CD4-positive, CD25-positive, alpha-beta regulatory T cell (primary cell): ENCODE data around the gene DUSP9. TPM values are rescaled to one million over a fixed set of nuclear protein-coding genes. Genes with fewer than 3 reads are reported as not detected.

Experiments
- ATAC-seq, 2 donors: fragments of 150-1000 bp; cut with Tn5 transposase; one replicate each; pipeline ENCODE4 v1.10.0; 2021; ENCODE audit warnings: low read depth in 2 of 2, moderate number of reproducible peaks in 2 of 2, moderate library complexity in 1 of 2
- DNase-seq, 3 donors: peaks; one replicate each; pipeline versions ENCODE4 v3.0.0 to v3.0.0-alpha.2; 2012 to 2022; ENCODE audit warnings: mixed read lengths in 1 of 3
- H3K27ac ChIP-seq: one replicate; pipeline ENCODE4 v1.7.0; 2013; ENCODE audit warnings: mild to moderate bottlenecking, low read length; ENCODE audit not compliant: insufficient read depth, poor library complexity, severe bottlenecking
- H3K27me3 ChIP-seq: one replicate; pipeline ENCODE4 v1.7.0; 2013; ENCODE audit warnings: low read length; ENCODE audit not compliant: control insufficient read depth, insufficient read depth
- H3K36me3 ChIP-seq: one replicate; pipeline ENCODE4 v1.7.0; 2013; ENCODE audit warnings: mild to moderate bottlenecking, low read length, moderate library complexity; ENCODE audit not compliant: control insufficient read depth, insufficient read depth
- H3K4me1 ChIP-seq: 2 replicates; pipeline ENCODE4 v1.7.0; 2013; ENCODE audit warnings: mild to moderate bottlenecking, low read length; ENCODE audit not compliant: insufficient read depth, control insufficient read depth, poor library complexity, severe bottlenecking
- H3K4me3 ChIP-seq: one replicate; pipeline ENCODE4 v1.7.0; 2013; ENCODE audit warnings: low read depth, mild to moderate bottlenecking, low read length, moderate library complexity
- H3K9me3 ChIP-seq, 2 experiments: 1 replicate in 1 of 2; 2 replicates in 1 of 2; pipeline ENCODE4 v1.7.0; 2013; ENCODE audit warnings: low read length in 2 of 2, mild to moderate bottlenecking in 1 of 2, moderate library complexity in 1 of 2; ENCODE audit not compliant: control insufficient read depth in 2 of 2
- H3K27ac Mint-ChIP-seq, 3 donors: one replicate each; pipeline ENCODE4 v1.8.0; 2020 to 2022; ENCODE audit warnings: mild to moderate bottlenecking in 3 of 3, mixed read lengths in 3 of 3, moderate library complexity in 2 of 3
- H3K27me3 Mint-ChIP-seq: one replicate; pipeline ENCODE4 v1.8.0; 2022; ENCODE audit warnings: mild to moderate bottlenecking, mixed read lengths
- H3K36me3 Mint-ChIP-seq: one replicate; pipeline ENCODE4 v1.8.0; 2020; ENCODE audit warnings: mixed read lengths
- H3K4me1 Mint-ChIP-seq, 4 donors: one replicate each; pipeline ENCODE4 v1.8.0; 2020 to 2022; ENCODE audit warnings: mixed read lengths in 4 of 4, mild to moderate bottlenecking in 1 of 4
- H3K4me3 Mint-ChIP-seq, 4 donors: one replicate each; pipeline ENCODE4 v1.8.0; 2020 to 2022; ENCODE audit warnings: mild to moderate bottlenecking in 4 of 4, mixed read lengths in 4 of 4, moderate library complexity in 3 of 4
- H3K9me3 Mint-ChIP-seq, 7 donors: one replicate each; pipeline ENCODE4 v1.8.0; 2020 to 2022; ENCODE audit warnings: mixed read lengths in 7 of 7, mild to moderate bottlenecking in 3 of 7, moderate library complexity in 2 of 7
- polyA plus RNA-seq, 4 donors: library from polyadenylated mRNA; unstranded; fragments of 300-500 nt; fragmentation: Illumina TruSeq; gene quantifications; one replicate each; pipeline ENCODE4 v1.2.3, GENCODE V29; 2021
- total RNA-seq: library from RNA; stranded (reverse); gene quantifications from one replicate; pipeline ENCODE4 v1.2.3, GENCODE V29; 2022

The DUSP9 gene
- total and polyA plus RNA-seq, 5 donors from 2014 or later, result not detected

DNA sequence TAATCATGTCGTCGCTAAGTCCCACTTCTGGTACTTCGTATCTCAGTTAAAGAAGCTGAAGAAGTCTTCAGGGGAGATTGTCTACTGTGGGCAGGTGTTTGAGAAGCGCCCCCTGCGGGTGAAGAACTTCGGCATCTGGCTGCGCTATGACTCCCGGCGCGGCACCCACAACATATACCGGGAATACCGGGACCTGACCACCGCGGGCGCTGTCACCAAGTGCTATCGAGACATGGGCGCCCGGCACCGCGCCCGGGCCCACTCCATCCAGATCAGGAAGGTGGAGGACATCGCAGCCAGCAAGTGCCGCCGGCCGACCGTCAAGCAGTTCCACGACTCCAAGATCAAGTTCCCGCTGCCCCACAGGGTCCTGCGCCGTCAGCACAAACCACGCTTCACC is 15.3 kb downstream of the DUSP9 start:
- Mint-ChIP-seq H3K9me3 (peaks cover 0 to 6% (median 0%) of the 10 kb centered on the region in 7 donors), H3K27me3 (peaks cover 32% of the 10 kb centered on the region), H3K4me3 (peak overlapping the region in 2 of 4 donors; percentile 41 to 62), H3K36me3 (no peaks in the 10 kb centered on the region), H3K27ac (no peak overlapping the region), H3K4me1 (peaks cover 0 to 5% (median 0%) of the 10 kb centered on the region in 4 donors)
- Histone ChIP-seq H3K27ac (no peak overlapping the region), H3K36me3 (no peaks in the 10 kb centered on the region), H3K4me1 (no peaks in the 10 kb centered on the region), H3K4me3 (no peak overlapping the region), H3K9me3 (no peaks in the 10 kb centered on the region), H3K27me3 (no peaks in the 10 kb centered on the region)
- DNase-seq (peak; percentile 30 to 57 (median 53)), ATAC-seq (no peak)

- ATAC-seq, result no peak
- no peaks in the 10 kb centered on the region for H3K36me3 Mint-ChIP-seq
- H3K27ac Mint-ChIP-seq, result no peak overlapping the region
Observed at GRCh38 chrX:153665726-153666306, 18.8 kb downstream of the DUSP9 start.

GRCh38 chrX:153667281-153667955 is 20.4 kb downstream of the DUSP9 start:
- ATAC-seq (no peak), DNase-seq (no peak)
- Histone ChIP-seq H3K4me1 (no peaks in the 10 kb centered on the region), H3K27me3 (no peaks in the 10 kb centered on the region), H3K27ac (no peak overlapping the region), H3K36me3 (no peaks in the 10 kb centered on the region), H3K9me3 (no peaks in the 10 kb centered on the region), H3K4me3 (no peak overlapping the region)
- peaks cover 0 to 2% (median 0%) of the 10 kb centered on the region in 7 donors for H3K9me3 Mint-ChIP-seq
- peaks cover 16% of the 10 kb centered on the region for H3K27me3 Mint-ChIP-seq
- peak overlapping the region in 1 of 3 donors; percentile 5 for H3K27ac Mint-ChIP-seq
- peaks cover 0 to 8% (median 6%) of the 10 kb centered on the region in 4 donors for H3K4me1 Mint-ChIP-seq
- no peaks in the 10 kb centered on the region for H3K36me3 Mint-ChIP-seq
- peak overlapping the region in 3 of 4 donors; percentile 48 to 91 (median 65) for H3K4me3 Mint-ChIP-seq

More at GRCh38 chrX:153665726-153666306, 18.8 kb downstream of the DUSP9 start:
- Histone ChIP-seq H3K4me3 (no peak overlapping the region), H3K36me3 (no peaks in the 10 kb centered on the region), H3K9me3 (no peaks in the 10 kb centered on the region), H3K27me3 (no peaks in the 10 kb centered on the region), H3K4me1 (no peaks in the 10 kb centered on the region), H3K27ac (no peak overlapping the region)
- Mint-ChIP-seq H3K4me3 (no peak overlapping the region), H3K27me3 (peaks cover 27% of the 10 kb centered on the region), H3K4me1 (peaks cover 0 to 11% (median 6%) of the 10 kb centered on the region in 4 donors), H3K9me3 (peaks cover 0 to 3% (median 0%) of the 10 kb centered on the region in 7 donors)
- DNase-seq, result no peak

- DNase-seq, result peak; percentile 58 to 72 (median 71)
- H3K9me3 ChIP-seq, result no peaks in the 10 kb centered on the region
Observed at GRCh38 chrX:153667956-153668396, 21.0 kb downstream of the DUSP9 start.

GRCh38 chrX:153668423-153669173 is 21.6 kb downstream of the DUSP9 start:
- H3K27ac Mint-ChIP-seq, result peak overlapping the region in 1 of 3 donors; percentile 5
- H3K4me3 Mint-ChIP-seq, result no peak overlapping the region

More at GRCh38 chrX:153667956-153668396, 21.0 kb downstream of the DUSP9 start:
- Histone ChIP-seq H3K27me3 (no peaks in the 10 kb centered on the region), H3K27ac (no peak overlapping the region), H3K36me3 (no peaks in the 10 kb centered on the region), H3K4me3 (no peak overlapping the region), H3K4me1 (no peaks in the 10 kb centered on the region)
- Mint-ChIP-seq H3K27me3 (peaks cover 12% of the 10 kb centered on the region), H3K4me1 (peaks cover 0 to 8% (median 6%) of the 10 kb centered on the region in 4 donors), H3K27ac (peak overlapping the region in 1 of 3 donors; percentile 5), H3K4me3 (peak overlapping the region in 3 of 4 donors; percentile 48 to 91 (median 65)), H3K36me3 (no peaks in the 10 kb centered on the region), H3K9me3 (peaks cover 0 to 1% (median 0%) of the 10 kb centered on the region in 7 donors)
- ATAC-seq, result peak; percentile 87 to 91

GRCh38 chrX:153669174-153669890 is 22.3 kb downstream of the DUSP9 start:
- Mint-ChIP-seq H3K4me3 (no peak overlapping the region), H3K4me1 (peaks cover 0 to 9% (median 6%) of the 10 kb centered on the region in 4 donors), H3K36me3 (no peaks in the 10 kb centered on the region), H3K9me3 (peaks cover 0 to 1% (median 0%) of the 10 kb centered on the region in 7 donors), H3K27ac (peak overlapping the region in 1 of 3 donors; percentile 52), H3K27me3 (peaks cover 15% of the 10 kb centered on the region)
- H3K4me3 ChIP-seq, result no peak overlapping the region
- H3K9me3 ChIP-seq, result no peaks in the 10 kb centered on the region
- no peaks in the 10 kb centered on the region for H3K27me3 ChIP-seq
- DNase-seq (peak; percentile 10 to 38 (median 29)), ATAC-seq (no peak)
- no peak overlapping the region for H3K27ac ChIP-seq
- no peaks in the 10 kb centered on the region for H3K4me1 ChIP-seq
- no peaks in the 10 kb centered on the region for H3K36me3 ChIP-seq

More at GRCh38 chrX:153668423-153669173, 21.6 kb downstream of the DUSP9 start:
- Mint-ChIP-seq H3K36me3 (no peaks in the 10 kb centered on the region), H3K9me3 (peaks cover 0 to 1% (median 0%) of the 10 kb centered on the region in 7 donors), H3K4me1 (peaks cover 0 to 8% (median 6%) of the 10 kb centered on the region in 4 donors), H3K27me3 (peaks cover 12% of the 10 kb centered on the region)
- no peak for DNase-seq
- H3K9me3 ChIP-seq, result no peaks in the 10 kb centered on the region
- no peak for ATAC-seq
- H3K27me3 ChIP-seq, result no peaks in the 10 kb centered on the region
- no peaks in the 10 kb centered on the region for H3K4me1 ChIP-seq
- no peak overlapping the region for H3K4me3 ChIP-seq
- H3K36me3 ChIP-seq, result no peaks in the 10 kb centered on the region
- no peak overlapping the region for H3K27ac ChIP-seq
